KMS-11 (cell line): ENCODE data around the gene ETNK1.

Source experiments
- H2AFZ ChIP-seq: fragments of 200-600 bp; sonication (generic); 2 replicates; pipeline ENCODE4 v1.6.1; 2016; ENCODE audit warnings: antibody characterized with exemption, mixed run types, low read depth
- H3K27ac ChIP-seq: fragments of 200-600 bp; sonication (generic); 2 replicates; pipeline ENCODE4 v1.6.1; 2016; ENCODE audit warnings: mild to moderate bottlenecking, mixed run types
- H3K27me3 ChIP-seq: fragments of 200-600 bp; sonication (generic); 2 replicates; pipeline ENCODE4 v1.6.1; 2017; ENCODE audit warnings: mild to moderate bottlenecking, low read depth, mixed run types, moderate library complexity; ENCODE audit not compliant: insufficient read depth
- H3K36me3 ChIP-seq: fragments of 200-600 bp; sonication (generic); 2 replicates; pipeline ENCODE4 v1.6.1; 2017; ENCODE audit warnings: mild to moderate bottlenecking, mixed run types; ENCODE audit not compliant: insufficient read depth
- H3K4me1 ChIP-seq: fragments of 200-600 bp; sonication (generic); 2 replicates; pipeline ENCODE4 v1.6.1; 2016; ENCODE audit warnings: mild to moderate bottlenecking, low read depth, mixed run types; ENCODE audit not compliant: poor library complexity, severe bottlenecking
- H3K4me2 ChIP-seq: fragments of 200-600 bp; sonication (generic); 2 replicates; pipeline ENCODE4 v1.7.0; 2016; ENCODE audit warnings: mild to moderate bottlenecking, mixed run types
- H3K4me3 ChIP-seq: fragments of 200-600 bp; sonication (generic); IDR thresholded peaks from 2 replicates; pipeline ENCODE4 v1.6.1; 2017; ENCODE audit warnings: low read depth, low read length, mixed read lengths; ENCODE audit not compliant: insufficient read depth
- H3K79me2 ChIP-seq: fragments of 200-600 bp; sonication (generic); 2 replicates; pipeline ENCODE4 v1.6.1; 2016; ENCODE audit warnings: low read depth, mixed run types; ENCODE audit not compliant: insufficient read depth
- H3K9ac ChIP-seq: fragments of 200-600 bp; sonication (generic); 2 replicates; pipeline ENCODE4 v1.6.1; 2016; ENCODE audit warnings: mild to moderate bottlenecking, mixed run types
- H4K20me1 ChIP-seq: fragments of 200-600 bp; sonication (generic); 2 replicates; pipeline ENCODE4 v1.6.1; 2016; ENCODE audit warnings: mild to moderate bottlenecking, mixed run types; ENCODE audit not compliant: insufficient read depth
- CTCF ChIP-seq: fragments of 200-600 bp; sonication (generic); conservative IDR thresholded peaks from 2 replicates; pipeline ENCODE4 v1.6.1; 2017; ENCODE audit warnings: low read depth, mild to moderate bottlenecking, antibody characterized with exemption, low read length, moderate library complexity, mixed read lengths

Gene ETNK1

GRCh38 chr12:22615963-22616501 lies 8.9 kb upstream of the ETNK1 start:
- Histone ChIP-seq H4K20me1 (no peaks in the 10 kb centered on the region), H3K36me3 (no peaks in the 10 kb centered on the region), H3K4me1 (no peaks in the 10 kb centered on the region), H3K4me2 (no peak overlapping the region), H3K27me3 (no peaks in the 10 kb centered on the region), H3K27ac (no peak overlapping the region), H2AFZ (no peak overlapping the region), H3K4me3 (no peak overlapping the region), H3K9ac (no peak overlapping the region), H3K79me2 (no peaks in the 10 kb centered on the region)
- no peak for TF ChIP-seq CTCF

- H3K4me2 ChIP-seq = no peak overlapping the region
- no peaks in the 10 kb centered on the region for H3K79me2 ChIP-seq
- H4K20me1 ChIP-seq = no peaks in the 10 kb centered on the region
- H3K4me3 ChIP-seq = no peak overlapping the region
- no peak overlapping the region for H2AFZ ChIP-seq
- no peak overlapping the region for H3K9ac ChIP-seq
- TF ChIP-seq CTCF = no peak
- H3K36me3 ChIP-seq = no peaks in the 10 kb centered on the region
- no peaks in the 10 kb centered on the region for H3K27me3 ChIP-seq
- no peaks in the 10 kb centered on the region for H3K4me1 ChIP-seq
- no peak overlapping the region for H3K27ac ChIP-seq
Measured at GRCh38 chr12:22617630-22618029, 7.3 kb upstream of the ETNK1 start.

GRCh38 chr12:22624548-22624869 lies 462 bp upstream of the ETNK1 start:
- peak overlapping the region; percentile 83 for H3K27ac ChIP-seq
- peaks cover 26% of the 10 kb centered on the region for H3K4me1 ChIP-seq
- peak overlapping the region; percentile 55 for H3K4me2 ChIP-seq
- peak overlapping the region; percentile 86; the same call in 1 of the 2 replicates for H3K9ac ChIP-seq
- no peak overlapping the region for H3K4me3 ChIP-seq
- peak overlapping the region; percentile 90 for H2AFZ ChIP-seq
- no peaks in the 10 kb centered on the region for H3K27me3 ChIP-seq
- no peaks in the 10 kb centered on the region for H3K36me3 ChIP-seq
- TF ChIP-seq CTCF = no peak
- H3K79me2 ChIP-seq = peaks cover 43% of the 10 kb centered on the region
- H4K20me1 ChIP-seq = 0 out of 2 replicates have a peak, but pooled peaks cover 7% of the 10 kb centered on the region

GRCh38 chr12:22625762-22626294 lies 857 bp downstream of the ETNK1 start:
- H3K4me3 ChIP-seq = no peak overlapping the region
- H3K79me2 ChIP-seq = peaks cover 51% of the 10 kb centered on the region
- H3K27ac ChIP-seq = peak overlapping the region; percentile 83
- no peaks in the 10 kb centered on the region for H3K36me3 ChIP-seq
- no peaks in the 10 kb centered on the region for H3K27me3 ChIP-seq
- peak overlapping the region; percentile 90 for H2AFZ ChIP-seq
- H3K9ac ChIP-seq = peak overlapping the region; percentile 86
- H3K4me1 ChIP-seq = peaks cover 26% of the 10 kb centered on the region
- TF ChIP-seq CTCF = no peak
- peak overlapping the region; percentile 47 for H3K4me2 ChIP-seq
- H4K20me1 ChIP-seq = peaks cover 13% of the 10 kb centered on the region; the same call in 1 of the 2 replicates
